Measurements from ENCODE around the gene NEUROG2.
"Not testable (repeated sequence)": the region's sequence is repeated elsewhere in the genome, so short reads cannot be mapped to it uniquely, and the experiment has no call there.

The NEUROG2 gene

DNA sequence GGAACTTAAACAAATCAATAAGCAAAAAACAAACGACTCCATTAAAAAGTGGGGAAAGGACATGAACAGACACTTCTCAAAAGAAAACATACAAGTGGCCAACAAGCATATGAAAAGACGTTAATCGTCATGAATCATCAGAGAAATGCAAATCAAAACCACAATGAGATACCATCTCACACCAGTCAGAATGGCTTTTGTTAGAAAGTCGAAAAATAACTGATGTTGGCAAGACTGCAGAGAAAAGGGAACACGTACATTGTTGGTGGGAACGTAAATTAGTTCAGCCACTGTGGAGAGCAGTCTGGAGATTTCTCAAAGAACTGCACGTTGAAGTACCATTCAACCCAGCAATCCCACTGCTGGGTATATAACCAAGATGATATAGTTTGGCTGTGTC, 23.7 kb downstream of the NEUROG2 start:
- no peak overlapping the region for H3K4me3 Mint-ChIP-seq

DNA sequence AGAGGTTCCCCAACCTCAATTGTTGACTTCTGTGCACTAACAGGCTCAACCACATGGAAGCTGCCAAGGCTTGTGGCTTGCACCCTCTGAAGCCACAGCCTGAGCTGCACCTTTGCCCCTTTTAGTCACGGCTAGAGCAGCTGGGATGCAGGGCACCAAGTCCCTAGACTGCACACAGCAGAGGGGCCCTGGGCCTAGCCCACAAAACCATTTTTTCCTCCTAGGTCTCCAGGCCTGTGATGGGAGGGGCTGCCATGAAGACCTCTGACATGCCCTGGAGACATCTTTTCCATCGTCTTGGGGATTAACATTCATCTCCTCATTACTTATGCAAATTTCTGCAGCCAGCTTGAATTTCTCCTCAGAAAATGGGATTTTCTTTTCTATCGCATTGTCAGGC, 25.2 kb downstream of the NEUROG2 start:
- H3K36me3 Mint-ChIP-seq (ENCODE audit: low read depth): not testable (repeated sequence)

More for the DNA sequence above, 23.7 kb downstream of the NEUROG2 start:
- peaks cover 9% of the 10 kb centered on the region for H3K36me3 Mint-ChIP-seq (ENCODE audit: low read depth)
- no peaks in the 10 kb centered on the region for H3K27me3 Mint-ChIP-seq (ENCODE audit: low read depth)
- TF ChIP-seq CTCF (IDR thresholded peaks at IDR 0.05; ENCODE audit: unreplicated experiment in 3 of 3): no peak
- no peaks in the 10 kb centered on the region for H3K4me1 Mint-ChIP-seq
- peaks cover 26% of the 10 kb centered on the region for H3K9me3 Mint-ChIP-seq
- no peak overlapping the region for H3K27ac Mint-ChIP-seq

GRCh38 chr4:112485930-112486329, 30.1 kb downstream of the NEUROG2 start:
- Mint-ChIP-seq H3K36me3 (ENCODE audit: low read depth) (peaks cover 4% of the 10 kb centered on the region), H3K27me3 (ENCODE audit: low read depth) (no peaks in the 10 kb centered on the region)

More for the DNA sequence above, 25.2 kb downstream of the NEUROG2 start:
- not testable (repeated sequence) for H3K27ac Mint-ChIP-seq; H3K4me1 Mint-ChIP-seq; H3K4me3 Mint-ChIP-seq; H3K27me3 Mint-ChIP-seq (ENCODE audit: low read depth)
- H3K9me3 Mint-ChIP-seq: peaks cover 26% of the 10 kb centered on the region

DNA sequence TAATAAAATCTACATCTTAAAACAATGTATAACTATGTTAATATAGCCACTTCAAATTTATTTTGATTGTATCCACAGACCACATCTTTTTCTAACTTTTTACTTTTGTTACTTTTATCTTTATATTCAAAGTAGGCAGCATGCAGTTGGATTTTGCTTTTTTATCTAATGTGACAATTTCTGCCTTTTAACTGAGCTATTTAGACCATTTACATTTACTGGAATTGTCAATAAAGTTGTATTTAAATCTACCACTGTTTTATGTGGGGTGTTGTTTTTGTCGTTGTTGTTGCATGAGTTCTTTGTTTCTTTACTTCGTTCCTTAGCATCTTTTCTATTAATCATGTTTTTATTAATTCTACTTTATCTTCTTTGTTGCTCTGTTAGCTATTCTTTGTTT, 42.0 kb downstream of the NEUROG2 start:
- no peak overlapping the region for H3K27ac Mint-ChIP-seq
- H3K4me3 Mint-ChIP-seq: no peak overlapping the region
- H3K36me3 Mint-ChIP-seq (ENCODE audit: low read depth): no peaks in the 10 kb centered on the region
- H3K27me3 Mint-ChIP-seq (ENCODE audit: low read depth): no peaks in the 10 kb centered on the region
- TF ChIP-seq CTCF (IDR thresholded peaks at IDR 0.05; ENCODE audit: unreplicated experiment in 3 of 3): no peak
- H3K9me3 Mint-ChIP-seq: peaks cover 19% of the 10 kb centered on the region
- H3K4me1 Mint-ChIP-seq: no peaks in the 10 kb centered on the region

More at GRCh38 chr4:112485930-112486329, 30.1 kb downstream of the NEUROG2 start:
- H3K4me1 Mint-ChIP-seq: no peaks in the 10 kb centered on the region
- TF ChIP-seq CTCF (IDR thresholded peaks at IDR 0.05; ENCODE audit: unreplicated experiment in 3 of 3): no peak
- peaks cover 23% of the 10 kb centered on the region for H3K9me3 Mint-ChIP-seq
- no peak overlapping the region for H3K4me3 Mint-ChIP-seq
- H3K27ac Mint-ChIP-seq: no peak overlapping the region

DNA sequence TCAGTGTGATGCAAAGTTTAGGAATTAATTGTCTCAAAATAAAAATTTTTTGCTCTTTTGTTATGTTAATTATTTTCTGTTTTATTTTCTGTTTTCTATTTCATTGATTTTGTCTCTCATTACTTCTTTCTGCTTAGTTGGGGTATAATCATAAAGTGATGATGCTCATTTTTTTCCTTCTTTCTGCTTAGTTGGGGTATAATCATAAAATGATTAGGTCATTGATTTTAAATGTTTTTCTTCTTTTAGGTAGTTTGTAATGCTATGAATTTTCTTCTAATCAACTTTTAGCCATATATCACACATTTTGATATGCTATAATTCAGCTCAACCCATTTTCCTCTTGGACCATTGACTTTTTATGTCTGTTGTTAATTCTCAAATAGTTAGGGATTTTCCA, 43.7 kb downstream of the NEUROG2 start:
- no peak overlapping the region for H3K4me3 Mint-ChIP-seq
- no peak for TF ChIP-seq CTCF (IDR thresholded peaks at IDR 0.05; ENCODE audit: unreplicated experiment in 3 of 3)
- H3K4me1 Mint-ChIP-seq: no peaks in the 10 kb centered on the region
- no peaks in the 10 kb centered on the region for H3K27me3 Mint-ChIP-seq (ENCODE audit: low read depth)
- H3K9me3 Mint-ChIP-seq: peaks cover 8% of the 10 kb centered on the region
- no peak overlapping the region for H3K27ac Mint-ChIP-seq
- H3K36me3 Mint-ChIP-seq (ENCODE audit: low read depth): no peaks in the 10 kb centered on the region

Data from nephron (organoid).